Endothelial cell of umbilical vein (primary cell): ENCODE measurements around the gene RHEX. TPM values are rescaled to one million over a fixed set of nuclear protein-coding genes. Genes with fewer than 3 reads are reported as not detected.

Source experiments
- BruUV-seq: library from RNA; stranded (reverse); fragments of 400-500 nt; replicated peaks from 2 replicates; lab custom pipeline; 2021; lab: Mats Ljungman, UMichigan
- CTCF ChIA-PET: fragments of 300-600, 350-600 bp; sonication (Branson Sonifier 250); formaldehyde crosslinking; loops from one replicate; lab custom pipeline; 2021; ENCODE audit warnings: antibody characterized with exemption, inconsistent platforms; lab: Charles Lee
- POLR2A ChIA-PET: fragments of 300-600, 350-600 bp; sonication (Branson Sonifier 250); formaldehyde crosslinking; loops from one replicate; lab custom pipeline; 2021; ENCODE audit warnings: antibody characterized with exemption, inconsistent platforms; lab: Charles Lee
- DNase-seq: peaks from one replicate; pipeline ENCODE4 v3.0.0-alpha.2; 2011; ENCODE audit warnings: low read depth, low spot score
- FAIRE-seq: peaks from 2 replicates; lab custom pipeline; 2011; peaks lifted over from hg19 to GRCh38; lab: Jason Lieb, UNC
- H2AFZ ChIP-seq: 2 replicates; pipeline ENCODE4 v1.6.0; 2012; ENCODE audit warnings: low read depth, low read length, control low read depth, inconsistent platforms
- H3K27ac ChIP-seq: 2 replicates; pipeline ENCODE4 v1.5.1; 2011; ENCODE audit warnings: low read depth, mild to moderate bottlenecking, control low read depth, low read length, moderate library complexity; ENCODE audit not compliant: insufficient read depth
- H3K27me3 ChIP-seq, 2 experiments: 2 replicates each; pipeline versions ENCODE4 v1.6.0 to v1.6.1; 2011; ENCODE audit warnings: low read length in 2 of 2, mixed read lengths in 1 of 2; ENCODE audit not compliant: control insufficient read depth in 2 of 2, insufficient read depth in 2 of 2
- H3K36me3 ChIP-seq, 2 experiments: 2 replicates in 1 of 2; 3 replicates in 1 of 2; pipeline ENCODE4 v1.5.1; 2011; ENCODE audit warnings: low read length in 2 of 2, mild to moderate bottlenecking in 1 of 2, moderate library complexity in 1 of 2; ENCODE audit not compliant: control insufficient read depth in 2 of 2, insufficient read depth in 2 of 2; ENCODE audit errors: extremely low read depth in 1 of 2
- H3K4me1 ChIP-seq: 3 replicates; pipeline ENCODE4 v1.5.1; 2011; ENCODE audit warnings: mild to moderate bottlenecking, low read length; ENCODE audit not compliant: control insufficient read depth, insufficient read depth; ENCODE audit errors: extremely low read depth
- H3K4me2 ChIP-seq: 2 replicates; pipeline ENCODE4 v1.6.1; 2011; ENCODE audit warnings: low read length, control low read depth, mixed read lengths; ENCODE audit not compliant: insufficient read depth
- H3K4me3 ChIP-seq, 3 experiments: fragments of 200-600 bp in 1 of 3; sonication (generic), shearing (Covaris generic) in 1 of 3; replicated peaks in 1 of 3; 2 replicates each; pipeline ENCODE4 v1.5.1; 2011 to 2016; ENCODE audit warnings: control low read depth in 3 of 3, low read length in 3 of 3, mild to moderate bottlenecking in 2 of 3, inconsistent platforms in 1 of 3, low read depth in 1 of 3, moderate library complexity in 1 of 3; ENCODE audit not compliant: insufficient read depth in 1 of 3
- H3K79me2 ChIP-seq: 2 replicates; pipeline ENCODE4 v1.6.0; 2012; ENCODE audit warnings: low read length, inconsistent platforms; ENCODE audit not compliant: control insufficient read depth, insufficient read depth
- H3K9ac ChIP-seq: replicated peaks from 2 replicates; pipeline ENCODE3; 2011; ENCODE audit warnings: low read length, control low read depth; ENCODE audit not compliant: insufficient read depth; ENCODE audit errors: extremely low read depth
- H3K9me1 ChIP-seq: replicated peaks from 3 replicates; pipeline ENCODE4 v1.6.0; 2011; ENCODE audit warnings: mild to moderate bottlenecking, low read length; ENCODE audit not compliant: control insufficient read depth, insufficient read depth; ENCODE audit errors: extremely low read depth
- H3K9me3 ChIP-seq: replicated peaks from 2 replicates; pipeline ENCODE4 v1.5.1; 2012; ENCODE audit warnings: low read length, inconsistent platforms; ENCODE audit not compliant: control insufficient read depth, insufficient read depth
- H4K20me1 ChIP-seq: replicated peaks from 2 replicates; pipeline ENCODE3; 2011; ENCODE audit warnings: mild to moderate bottlenecking, low read length; ENCODE audit not compliant: control insufficient read depth, insufficient read depth; ENCODE audit errors: extremely low read depth
- CTCF ChIP-seq, 2 donors: IDR thresholded peaks; 1 replicate in 1 of 2; 2 replicates in 1 of 2; pipeline ENCODE4 v1.5.1; 2011; ENCODE audit warnings: low read length in 2 of 2, mild to moderate bottlenecking in 2 of 2, moderate library complexity in 2 of 2, control low read depth in 1 of 2, inconsistent platforms in 1 of 2, low read depth in 1 of 2; ENCODE audit not compliant: insufficient read depth in 1 of 2; ENCODE audit errors: extremely low read depth in 1 of 2
- FOS ChIP-seq: IDR thresholded peaks from 2 replicates; pipeline ENCODE4 v1.6.1; 2011; ENCODE audit warnings: mild to moderate bottlenecking, low read length, moderate library complexity, borderline replicate concordance; ENCODE audit not compliant: insufficient read depth
- GATA2 ChIP-seq: IDR thresholded peaks from 2 replicates; pipeline ENCODE4 v1.7.0; 2011; ENCODE audit warnings: low read depth, mild to moderate bottlenecking, moderate library complexity, mixed read lengths, low read length; ENCODE audit not compliant: insufficient read length, insufficient read depth
- JUN ChIP-seq: IDR thresholded peaks from 2 replicates; pipeline ENCODE4 v1.6.1; 2011; ENCODE audit warnings: borderline replicate concordance, low read depth; ENCODE audit not compliant: insufficient read length, insufficient read depth
- POLR2A ChIP-seq: IDR thresholded peaks from 2 replicates; pipeline ENCODE4 v1.6.1; 2012; ENCODE audit warnings: low read depth, mild to moderate bottlenecking, control low read depth, low read length
- POLR2AphosphoS5 ChIP-seq: IDR thresholded peaks from 2 replicates; pipeline ENCODE4 v1.6.1; 2012; ENCODE audit warnings: low read depth, mild to moderate bottlenecking, control low read depth, low read length, moderate library complexity; ENCODE audit not compliant: insufficient read depth
- dilution Hi-C: fragments of 300-500 bp; cut with MboI; formaldehyde crosslinking; loops from one replicate; pipeline ENCODE4 v1.15.0; 2019; ENCODE audit warnings: low sequenced_read_pairs; ENCODE audit not compliant: extremely low pct_ligation_motif_present
- intact Hi-C: fragments of 100-400 bp; cut with micrococcal nuclease; formaldehyde crosslinking; loops from one replicate; pipeline ENCODE4 v1.10.0; 2022
- polyA plus RNA-seq, 4 experiments: library from polyadenylated mRNA; depleted of rRNA in 3 of 4; stranded (reverse) in 3 of 4; unstranded in 1 of 4; fragments of >200 nt; gene quantifications; 2 replicates each; pipeline versions ENCODE4 v1.2.1 to v1.2.3, GENCODE V29; 2011 to 2012; ENCODE audit warnings: missing spikeins in 1 of 4
- total RNA-seq: library from RNA; stranded (reverse); gene quantifications from 2 replicates; pipeline ENCODE4 v1.2.3, GENCODE V29; 2021

Gene RHEX
- total and polyA plus RNA-seq, 2 donors (not counting 3 experiments of a cell fraction or from before 2014, with no cell fraction given): not detected

- no peak overlapping the region for H3K4me2 ChIP-seq
- H3K9me3 ChIP-seq: no peaks in the 10 kb centered on the region
- H4K20me1 ChIP-seq: no peaks in the 10 kb centered on the region
- POLR2A ChIA-PET: no interaction called here
- H3K27me3 ChIP-seq: peaks cover 0 to 26% of the 10 kb centered on the region in 2 experiments
- dilution Hi-C loops (loop anchor here (25.0 kb wide), 1 partner anchor 114 kb away; no protein-coding TSS in a partner anchor), intact Hi-C loops (no loop called here)
- CTCF ChIA-PET: interaction anchor here (1.0 to 2.3 kb wide), 7 partner anchors 69 to 183 kb away, joined by 4 to 12 read pairs (median 5); no protein-coding TSS in a partner anchor
- no peak overlapping the region for H3K4me3 ChIP-seq
- H3K9ac ChIP-seq: no peak overlapping the region
- DNase-seq (no peak), FAIRE-seq (peak; percentile 37)
- TF ChIP-seq POLR2AphosphoS5 (no peak), JUN (no peak), CTCF (IDR thresholded peaks at IDR 0.05; ENCODE audit: extremely low read depth in 1 of 2, insufficient read depth in 1 of 2, low read depth in 1 of 2, low read length in 2 of 2) (no peak), FOS (no peak), GATA2 (no peak), POLR2A (no peak)
- no TSS peak for BruUV-seq
- no peaks in the 10 kb centered on the region for H3K36me3 ChIP-seq
- H3K4me1 ChIP-seq: peaks cover 5% of the 10 kb centered on the region
- no peaks in the 10 kb centered on the region for H3K79me2 ChIP-seq
- no peak overlapping the region for H2AFZ ChIP-seq
- no peaks in the 10 kb centered on the region for H3K9me1 ChIP-seq
- H3K27ac ChIP-seq: no peak overlapping the region
These were observed 48.5 kb downstream of the RHEX start for GRCh38 chr1:206101351-206102045.
